ENCODE data around the gene USP32.
"Not testable (repeated sequence)": the region's sequence is repeated elsewhere in the genome, so short reads cannot be mapped to it uniquely, and the experiment has no call there.

Gene USP32

DNA sequence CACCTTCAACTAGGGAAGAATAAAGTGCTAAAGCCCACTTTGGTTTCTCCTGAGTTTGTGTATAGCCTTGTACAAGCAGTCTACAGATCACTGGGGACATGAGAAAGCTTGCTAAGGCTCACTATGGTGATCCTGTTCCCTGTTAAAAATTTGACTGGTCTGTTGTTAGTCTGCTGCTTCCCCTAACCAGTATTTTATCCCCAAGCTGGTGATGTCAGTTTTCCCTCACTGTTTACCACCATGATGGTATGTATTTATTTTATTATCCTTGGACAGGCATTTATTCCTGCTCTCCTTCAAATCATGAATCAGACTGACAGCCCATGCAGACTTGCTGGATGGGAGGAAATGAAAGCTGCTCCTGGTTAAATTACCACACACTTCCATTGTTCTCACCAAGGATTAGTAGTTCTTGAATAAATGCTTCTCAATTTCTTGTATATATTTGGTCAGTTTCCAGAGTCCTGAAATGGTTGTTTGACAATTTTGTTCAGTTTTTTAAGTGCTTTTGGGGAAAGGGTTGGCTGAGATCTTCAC is 142.6 kb downstream of the USP32 start:
- Histone ChIP-seq H3K27ac (ENCODE audit: low read length) (no peak overlapping the region), H3K4me3 (ENCODE audit: low read depth in 1 of 2, low read length in 2 of 2) (no peak overlapping the region), H3K27me3 (ENCODE audit: low read depth, low read length) (no peaks in the 10 kb centered on the region), H3K9me3 (ENCODE audit: control insufficient read depth in 1 of 2, low read length in 2 of 2) (no peaks in the 10 kb centered on the region), H3K4me1 (ENCODE audit: control insufficient read depth in 1 of 2, insufficient read depth in 2 of 2, low read length in 2 of 2) (peaks cover 0 to 4% of the 10 kb centered on the region in 2 donors), H3K36me3 (ENCODE audit: control insufficient read depth in 1 of 2, insufficient read depth in 2 of 2, low read length in 2 of 2) (peaks cover 11 to 16% of the 10 kb centered on the region in 2 donors)

- Histone ChIP-seq H3K4me1 (ENCODE audit: control insufficient read depth in 1 of 2, insufficient read depth in 2 of 2, low read length in 2 of 2) (peaks cover 0 to 4% of the 10 kb centered on the region in 2 donors), H3K9me3 (ENCODE audit: control insufficient read depth in 1 of 2, low read length in 2 of 2) (no peaks in the 10 kb centered on the region), H3K4me3 (ENCODE audit: low read depth in 1 of 2, low read length in 2 of 2) (no peak overlapping the region), H3K36me3 (ENCODE audit: control insufficient read depth in 1 of 2, insufficient read depth in 2 of 2, low read length in 2 of 2) (peaks cover 11 to 16% of the 10 kb centered on the region in 2 donors), H3K27me3 (ENCODE audit: low read depth, low read length) (no peaks in the 10 kb centered on the region), H3K27ac (ENCODE audit: low read length) (no peak overlapping the region)
Observed at GRCh38 chr17:60248618-60249289, 143.2 kb downstream of the USP32 start.

DNA sequence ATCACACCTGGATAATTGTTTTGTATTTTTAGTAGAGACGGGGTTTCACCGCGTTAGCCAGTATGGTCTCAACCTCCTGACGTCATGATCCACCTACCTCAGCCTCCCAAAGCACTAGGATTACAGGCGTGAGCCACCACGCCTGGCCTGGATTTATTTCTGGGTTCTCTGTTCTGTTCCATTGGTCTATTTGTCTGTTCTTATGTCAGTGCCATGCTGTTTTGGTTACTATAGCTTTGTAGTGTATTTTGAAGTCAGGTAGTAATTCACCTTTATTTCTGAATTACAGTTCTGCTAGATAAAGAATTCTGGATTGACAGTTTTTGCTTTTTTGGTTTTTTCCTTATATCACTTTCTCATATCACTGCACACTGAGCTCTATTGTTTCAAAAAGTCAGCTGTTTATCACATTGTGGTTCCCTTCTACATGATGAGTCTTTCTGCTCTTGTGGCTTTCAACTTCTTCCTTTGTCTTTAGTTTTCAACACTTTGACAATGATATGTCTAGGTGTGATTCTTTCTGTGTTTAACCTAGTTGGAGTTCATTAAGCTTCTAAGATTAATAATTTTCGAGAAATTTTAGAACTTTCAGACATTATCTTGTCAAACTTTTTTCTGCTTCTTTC is 144.0 kb downstream of the USP32 start:
- Histone ChIP-seq H3K4me1 (ENCODE audit: control insufficient read depth in 1 of 2, insufficient read depth in 2 of 2, low read length in 2 of 2) (peaks cover 0 to 4% of the 10 kb centered on the region in 2 donors), H3K9me3 (ENCODE audit: control insufficient read depth in 1 of 2, low read length in 2 of 2) (no peaks in the 10 kb centered on the region), H3K27ac (ENCODE audit: low read length) (no peak overlapping the region), H3K36me3 (ENCODE audit: control insufficient read depth in 1 of 2, insufficient read depth in 2 of 2, low read length in 2 of 2) (peaks cover 11 to 14% of the 10 kb centered on the region in 2 donors), H3K4me3 (ENCODE audit: low read depth in 1 of 2, low read length in 2 of 2) (no peak overlapping the region), H3K27me3 (ENCODE audit: low read depth, low read length) (no peaks in the 10 kb centered on the region)

- Histone ChIP-seq H3K4me1 (ENCODE audit: control insufficient read depth in 1 of 2, insufficient read depth in 2 of 2, low read length in 2 of 2) (peaks cover 0 to 4% of the 10 kb centered on the region in 2 donors), H3K4me3 (ENCODE audit: low read depth in 1 of 2, low read length in 2 of 2) (no peak overlapping the region), H3K27ac (ENCODE audit: low read length) (no peak overlapping the region), H3K9me3 (ENCODE audit: control insufficient read depth in 1 of 2, low read length in 2 of 2) (no peaks in the 10 kb centered on the region), H3K27me3 (ENCODE audit: low read depth, low read length) (no peaks in the 10 kb centered on the region), H3K36me3 (ENCODE audit: control insufficient read depth in 1 of 2, insufficient read depth in 2 of 2, low read length in 2 of 2) (peaks cover 7 to 8% of the 10 kb centered on the region in 2 donors)
Observed at GRCh38 chr17:60244656-60245055, 147.3 kb downstream of the USP32 start.

GRCh38 chr17:60240290-60240689 is 151.6 kb downstream of the USP32 start:
- no peak overlapping the region for H3K27ac ChIP-seq (ENCODE audit: low read length)
- H3K4me3 ChIP-seq (ENCODE audit: low read depth in 1 of 2, low read length in 2 of 2) = no peak overlapping the region
- peaks cover 5 to 7% of the 10 kb centered on the region in 2 donors for H3K36me3 ChIP-seq (ENCODE audit: control insufficient read depth in 1 of 2, insufficient read depth in 2 of 2, low read length in 2 of 2)
- H3K9me3 ChIP-seq (ENCODE audit: control insufficient read depth in 1 of 2, low read length in 2 of 2) = no peaks in the 10 kb centered on the region
- no peaks in the 10 kb centered on the region for H3K27me3 ChIP-seq (ENCODE audit: low read depth, low read length)
- H3K4me1 ChIP-seq (ENCODE audit: control insufficient read depth in 1 of 2, insufficient read depth in 2 of 2, low read length in 2 of 2) = no peaks in the 10 kb centered on the region

GRCh38 chr17:60231691-60232090 is 160.2 kb downstream of the USP32 start:
- no peaks in the 10 kb centered on the region for H3K9me3 ChIP-seq (ENCODE audit: control insufficient read depth in 1 of 2, low read length in 2 of 2)
- H3K4me3 ChIP-seq (ENCODE audit: low read depth in 1 of 2, low read length in 2 of 2) = no peak overlapping the region
- H3K4me1 ChIP-seq (ENCODE audit: control insufficient read depth in 1 of 2, insufficient read depth in 2 of 2, low read length in 2 of 2) = no peaks in the 10 kb centered on the region
- H3K27me3 ChIP-seq (ENCODE audit: low read depth, low read length) = no peaks in the 10 kb centered on the region
- no peak overlapping the region for H3K27ac ChIP-seq (ENCODE audit: low read length)
- peaks cover 6 to 12% of the 10 kb centered on the region in 2 donors for H3K36me3 ChIP-seq (ENCODE audit: control insufficient read depth in 1 of 2, insufficient read depth in 2 of 2, low read length in 2 of 2)

DNA sequence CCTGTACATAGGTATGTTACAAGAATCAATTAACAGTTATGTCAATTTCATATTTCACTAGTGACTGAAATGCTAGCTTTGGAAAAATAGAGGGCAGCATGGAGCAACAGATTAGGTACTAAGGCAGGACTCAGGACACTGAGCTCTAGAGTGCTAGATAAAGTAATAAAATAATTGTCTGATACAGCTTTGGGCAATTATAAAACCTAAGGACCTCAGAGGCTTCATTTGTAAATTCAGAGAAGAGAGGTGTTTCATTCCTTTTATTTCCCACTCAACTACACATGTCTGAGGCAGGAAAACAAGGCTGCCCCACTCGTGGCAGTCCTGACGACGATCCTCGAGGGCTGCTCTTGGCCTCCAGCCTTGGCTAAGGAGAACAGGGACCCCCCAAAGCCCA is 160.7 kb downstream of the USP32 start:
- Histone ChIP-seq H3K9me3 (ENCODE audit: control insufficient read depth in 1 of 2, low read length in 2 of 2) (no peaks in the 10 kb centered on the region), H3K4me1 (ENCODE audit: control insufficient read depth in 1 of 2, insufficient read depth in 2 of 2, low read length in 2 of 2) (no peaks in the 10 kb centered on the region), H3K36me3 (ENCODE audit: control insufficient read depth in 1 of 2, insufficient read depth in 2 of 2, low read length in 2 of 2) (peaks cover 6 to 12% of the 10 kb centered on the region in 2 donors), H3K27me3 (ENCODE audit: low read depth, low read length) (no peaks in the 10 kb centered on the region), H3K27ac (ENCODE audit: low read length) (no peak overlapping the region), H3K4me3 (ENCODE audit: low read depth in 1 of 2, low read length in 2 of 2) (no peak overlapping the region)

DNA sequence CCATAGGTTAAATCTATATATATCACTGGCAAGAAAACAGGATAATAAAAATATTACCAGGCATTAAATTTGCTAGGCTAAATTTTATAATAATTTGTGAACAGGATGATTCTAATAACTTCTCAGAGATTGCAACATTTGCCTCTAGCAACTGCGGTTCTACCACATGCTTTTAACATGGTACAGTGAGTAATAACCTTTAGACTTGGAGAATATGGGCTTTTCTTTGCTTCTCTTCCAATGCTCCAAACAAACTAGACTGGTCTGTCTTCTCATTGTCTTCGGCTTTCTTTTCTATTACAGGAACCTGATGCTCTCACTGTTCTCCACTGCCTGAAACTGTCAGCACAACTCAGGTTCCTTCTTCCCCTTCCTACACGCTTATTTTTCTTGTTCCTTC is 161.6 kb downstream of the USP32 start:
- no peak overlapping the region for H3K4me3 ChIP-seq (ENCODE audit: low read depth in 1 of 2, low read length in 2 of 2)
- no peak overlapping the region for H3K27ac ChIP-seq (ENCODE audit: low read length)
- no peaks in the 10 kb centered on the region for H3K9me3 ChIP-seq (ENCODE audit: control insufficient read depth in 1 of 2, low read length in 2 of 2)
- peaks cover 11 to 13% of the 10 kb centered on the region in 2 donors for H3K36me3 ChIP-seq (ENCODE audit: control insufficient read depth in 1 of 2, insufficient read depth in 2 of 2, low read length in 2 of 2)
- H3K4me1 ChIP-seq (ENCODE audit: control insufficient read depth in 1 of 2, insufficient read depth in 2 of 2, low read length in 2 of 2) = no peaks in the 10 kb centered on the region
- no peaks in the 10 kb centered on the region for H3K27me3 ChIP-seq (ENCODE audit: low read depth, low read length)

- no peaks in the 10 kb centered on the region for H3K9me3 ChIP-seq (ENCODE audit: control insufficient read depth in 1 of 2, low read length in 2 of 2)
- H3K4me1 ChIP-seq (ENCODE audit: control insufficient read depth in 1 of 2, insufficient read depth in 2 of 2, low read length in 2 of 2) = no peaks in the 10 kb centered on the region
- H3K27me3 ChIP-seq (ENCODE audit: low read depth, low read length) = no peaks in the 10 kb centered on the region
- no peak overlapping the region for H3K27ac ChIP-seq (ENCODE audit: low read length)
- H3K36me3 ChIP-seq (ENCODE audit: control insufficient read depth in 1 of 2, insufficient read depth in 2 of 2, low read length in 2 of 2) = peaks cover 13 to 22% of the 10 kb centered on the region in 2 donors
- H3K4me3 ChIP-seq (ENCODE audit: low read depth in 1 of 2, low read length in 2 of 2) = no peak overlapping the region
Observed at GRCh38 chr17:60229188-60229802, 162.6 kb downstream of the USP32 start.

GRCh38 chr17:60227276-60227675 is 164.7 kb downstream of the USP32 start:
- not testable (repeated sequence) for H3K4me3 ChIP-seq (ENCODE audit: low read depth in 1 of 2, low read length in 2 of 2); H3K4me1 ChIP-seq (ENCODE audit: control insufficient read depth in 1 of 2, insufficient read depth in 2 of 2, low read length in 2 of 2); H3K27me3 ChIP-seq (ENCODE audit: low read depth, low read length); H3K27ac ChIP-seq (ENCODE audit: low read length); H3K9me3 ChIP-seq (ENCODE audit: control insufficient read depth in 1 of 2, low read length in 2 of 2)
- peaks cover 23 to 32% of the 10 kb centered on the region in 2 donors for H3K36me3 ChIP-seq (ENCODE audit: control insufficient read depth in 1 of 2, insufficient read depth in 2 of 2, low read length in 2 of 2)

DNA sequence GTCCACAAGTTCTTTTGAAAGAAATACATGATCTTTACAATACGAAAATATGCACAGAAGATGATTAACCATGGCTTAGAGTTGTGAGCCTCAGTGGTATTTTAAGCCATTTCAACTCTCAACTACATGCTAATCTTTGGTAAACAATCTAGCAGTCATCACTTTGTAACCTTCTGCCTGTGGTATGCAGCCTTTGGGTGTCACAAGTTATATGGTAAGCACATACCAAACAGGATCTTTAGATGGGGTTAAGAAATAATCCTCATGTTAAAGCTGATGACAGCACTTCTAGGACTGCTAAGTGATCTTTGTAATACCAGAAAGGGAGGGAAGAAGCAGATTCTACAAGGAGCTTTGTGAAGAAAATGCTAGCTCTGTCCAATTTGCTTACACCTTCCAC is 167.9 kb downstream of the USP32 start:
- Histone ChIP-seq H3K27me3 (ENCODE audit: low read depth, low read length) (no peaks in the 10 kb centered on the region), H3K36me3 (ENCODE audit: control insufficient read depth in 1 of 2, insufficient read depth in 2 of 2, low read length in 2 of 2) (peaks cover 28 to 37% of the 10 kb centered on the region in 2 donors), H3K27ac (ENCODE audit: low read length) (no peak overlapping the region), H3K4me1 (ENCODE audit: control insufficient read depth in 1 of 2, insufficient read depth in 2 of 2, low read length in 2 of 2) (no peaks in the 10 kb centered on the region), H3K4me3 (ENCODE audit: low read depth in 1 of 2, low read length in 2 of 2) (no peak overlapping the region), H3K9me3 (ENCODE audit: control insufficient read depth in 1 of 2, low read length in 2 of 2) (no peaks in the 10 kb centered on the region)
